ENCODE measurements around the gene PDIA6.
"Not testable (repeated sequence)": the region's sequence is repeated elsewhere in the genome, so short reads cannot be mapped to it uniquely, and the experiment has no call there.

Gene PDIA6

DNA sequence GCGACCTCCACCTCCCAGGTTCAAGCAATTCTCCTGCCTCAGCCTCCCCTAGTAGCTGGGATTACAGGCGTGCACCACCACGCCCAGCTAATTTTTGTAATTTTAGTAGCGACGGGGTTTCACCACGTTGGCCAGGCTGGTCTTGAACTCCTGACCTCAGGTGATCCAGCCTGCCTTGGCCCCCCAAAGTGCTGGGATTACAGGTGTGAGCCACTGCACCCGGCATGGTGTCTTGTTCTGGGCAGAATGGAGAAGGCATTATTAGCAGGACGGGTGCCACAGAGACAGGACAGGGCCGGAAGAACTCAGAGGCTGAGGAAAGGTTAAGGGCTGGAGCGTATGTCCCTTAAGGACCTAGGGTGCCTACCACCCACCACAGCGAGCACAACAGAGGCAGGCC lies 31.8 kb downstream of the PDIA6 start:
- not testable (repeated sequence) for DNase-seq (ENCODE audit: low read depth in 2 of 2)

DNA sequence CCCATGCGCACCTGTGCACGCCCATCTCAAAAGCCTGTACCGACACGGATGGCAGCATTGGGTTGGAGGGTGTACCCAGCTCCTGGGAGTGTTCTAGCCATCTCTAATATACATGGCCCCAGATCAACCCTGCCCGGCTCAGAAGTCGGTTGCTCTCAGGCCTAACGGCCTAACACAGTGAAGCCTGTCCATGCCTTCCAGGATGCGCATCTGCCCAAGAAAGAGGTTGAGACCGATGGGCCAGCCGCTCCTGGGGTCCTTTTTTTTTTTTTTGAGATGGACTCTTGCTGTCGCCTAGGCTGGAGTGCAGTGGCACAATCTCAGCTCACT lies 32.1 kb downstream of the PDIA6 start:
- DNase-seq (ENCODE audit: low read depth in 2 of 2) = no peak

DNA sequence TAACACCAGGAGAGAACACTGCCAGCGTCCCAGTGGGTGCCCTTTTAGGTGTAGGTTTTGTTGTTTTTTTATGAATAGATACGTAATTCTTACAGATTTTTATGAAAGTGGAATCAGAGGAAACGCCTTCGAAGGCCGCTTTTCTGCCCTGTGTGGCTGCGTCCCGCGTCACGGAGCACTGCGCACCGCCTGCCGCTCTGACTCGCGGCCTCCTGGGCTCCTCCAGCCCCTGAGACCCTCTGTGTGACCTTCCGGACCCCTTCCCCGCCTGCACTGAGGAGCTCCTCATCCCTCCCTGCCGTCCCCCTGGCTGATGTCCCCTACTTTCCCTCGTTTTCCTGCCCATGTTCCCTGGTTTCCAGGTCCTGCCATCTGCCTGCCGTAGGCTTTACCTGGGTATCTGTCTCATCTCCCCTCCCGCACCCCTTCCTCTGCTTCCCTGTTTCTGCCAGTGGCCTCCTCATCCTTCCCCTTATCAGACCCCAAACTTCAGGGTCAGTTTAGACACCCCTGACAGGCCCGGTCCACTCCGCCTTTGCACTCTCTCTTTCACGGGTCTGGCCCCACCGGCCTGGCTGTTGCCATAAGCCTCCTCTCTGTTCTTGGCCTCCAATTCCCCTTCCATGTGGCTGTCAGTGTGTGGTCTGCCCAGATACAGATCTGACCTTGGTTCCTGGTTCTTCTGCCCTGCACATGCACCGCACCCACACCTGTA lies 32.7 kb downstream of the PDIA6 start:
- DNase-seq (ENCODE audit: low read depth in 2 of 2) = no peak

DNA sequence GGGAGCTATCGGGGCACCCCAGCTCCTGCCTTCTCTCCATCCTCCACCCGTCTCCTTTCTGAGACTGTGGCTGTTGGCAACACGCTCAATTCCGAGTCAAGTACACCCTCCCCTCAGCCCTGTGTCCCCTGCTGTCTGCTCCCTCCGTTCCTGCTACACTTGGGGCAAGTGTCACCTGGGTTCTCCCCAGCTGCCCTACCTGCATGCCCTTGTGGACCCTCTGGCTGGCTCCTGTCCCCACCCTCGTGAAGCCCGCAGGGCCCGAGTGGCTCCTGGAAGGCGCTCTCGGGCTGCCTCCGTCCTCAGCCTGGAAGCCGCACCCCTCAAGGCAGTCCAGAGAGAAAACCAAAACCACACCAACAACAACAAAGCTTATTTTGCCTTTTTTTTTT lies 33.9 kb downstream of the PDIA6 start:
- no peak for DNase-seq (ENCODE audit: low read depth in 2 of 2)

DNA sequence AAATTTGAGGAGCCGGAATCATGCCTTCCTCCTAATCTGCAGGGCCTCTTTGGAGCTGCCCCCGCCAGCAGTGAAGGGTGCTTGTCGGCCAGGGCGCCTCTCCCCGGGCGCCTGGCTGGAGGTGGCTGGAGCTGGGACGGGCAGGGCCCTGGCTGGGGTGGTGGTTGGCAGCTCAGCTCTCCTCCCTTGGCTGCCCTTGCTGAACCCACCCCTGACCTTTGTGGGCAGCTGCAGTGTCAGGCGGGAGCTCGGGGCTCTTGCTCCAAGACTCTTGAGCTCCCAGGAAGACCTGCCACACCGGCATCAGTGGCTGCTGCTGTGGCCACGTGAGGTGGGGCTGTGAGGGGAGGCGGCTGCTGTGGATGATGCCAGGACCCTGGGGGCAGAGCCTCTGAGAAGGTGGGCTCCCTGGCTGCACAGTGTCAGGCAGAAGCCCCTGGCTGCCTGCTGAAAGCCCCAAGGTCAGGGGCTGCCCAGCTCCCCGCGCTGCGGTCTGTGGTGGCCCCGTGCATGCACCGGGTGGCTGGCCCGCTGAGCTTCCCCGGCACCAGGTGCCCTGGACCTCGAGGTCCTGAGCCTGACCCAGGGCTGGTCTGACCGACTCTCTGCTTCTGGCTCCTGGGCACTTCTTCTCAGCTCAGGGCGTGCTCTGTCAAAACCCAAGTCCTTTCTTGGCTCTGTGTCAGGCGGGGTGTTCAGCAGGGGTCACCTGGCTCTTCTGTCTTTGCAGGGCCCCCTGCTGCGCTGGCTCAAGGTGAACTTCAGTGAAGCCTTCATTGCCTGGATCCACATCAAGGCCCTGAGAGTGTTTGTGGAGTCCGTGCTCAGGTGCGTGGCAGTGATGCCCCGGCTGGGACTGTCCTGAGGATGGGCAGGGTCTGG lies 34.5 kb downstream of the PDIA6 start:
- no peak for DNase-seq (ENCODE audit: low read depth in 2 of 2)

DNA sequence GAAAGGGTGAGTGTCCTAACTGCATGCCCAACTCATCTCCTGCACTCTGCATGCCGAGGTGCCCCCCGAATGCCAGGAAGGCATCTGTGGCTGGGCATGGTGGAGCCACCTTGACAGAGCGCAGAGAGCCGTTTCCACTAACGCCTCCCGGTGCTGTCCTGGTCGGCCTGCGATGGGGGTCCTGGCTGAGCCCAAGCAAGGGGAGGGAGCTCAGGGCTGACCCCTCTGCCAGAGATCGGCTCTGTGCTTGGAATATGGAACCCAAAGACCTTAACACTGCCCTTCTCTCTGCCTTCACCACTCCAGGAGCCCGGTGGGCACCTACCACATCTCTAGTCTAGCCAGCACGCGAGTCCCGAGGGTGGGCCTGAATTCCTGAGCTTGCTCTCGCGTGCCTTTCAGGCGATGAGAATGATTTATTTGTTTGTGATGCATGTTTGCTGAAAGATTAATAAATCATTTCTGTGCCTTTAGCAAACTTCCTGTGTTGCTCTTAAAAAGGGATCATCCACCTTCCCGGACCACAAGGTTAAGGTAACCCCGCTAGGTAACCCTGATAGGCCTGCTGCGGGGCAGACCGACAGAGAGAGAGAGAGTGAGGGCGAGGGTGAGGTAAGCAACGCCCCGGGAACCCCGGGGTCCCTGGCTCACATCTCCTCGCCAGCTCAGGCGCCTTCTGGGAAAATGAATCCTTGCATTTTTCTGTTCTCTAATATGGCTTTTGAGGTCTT lies 35.3 kb downstream of the PDIA6 start:
- no peak for DNase-seq (ENCODE audit: low read depth in 2 of 2)

DNA sequence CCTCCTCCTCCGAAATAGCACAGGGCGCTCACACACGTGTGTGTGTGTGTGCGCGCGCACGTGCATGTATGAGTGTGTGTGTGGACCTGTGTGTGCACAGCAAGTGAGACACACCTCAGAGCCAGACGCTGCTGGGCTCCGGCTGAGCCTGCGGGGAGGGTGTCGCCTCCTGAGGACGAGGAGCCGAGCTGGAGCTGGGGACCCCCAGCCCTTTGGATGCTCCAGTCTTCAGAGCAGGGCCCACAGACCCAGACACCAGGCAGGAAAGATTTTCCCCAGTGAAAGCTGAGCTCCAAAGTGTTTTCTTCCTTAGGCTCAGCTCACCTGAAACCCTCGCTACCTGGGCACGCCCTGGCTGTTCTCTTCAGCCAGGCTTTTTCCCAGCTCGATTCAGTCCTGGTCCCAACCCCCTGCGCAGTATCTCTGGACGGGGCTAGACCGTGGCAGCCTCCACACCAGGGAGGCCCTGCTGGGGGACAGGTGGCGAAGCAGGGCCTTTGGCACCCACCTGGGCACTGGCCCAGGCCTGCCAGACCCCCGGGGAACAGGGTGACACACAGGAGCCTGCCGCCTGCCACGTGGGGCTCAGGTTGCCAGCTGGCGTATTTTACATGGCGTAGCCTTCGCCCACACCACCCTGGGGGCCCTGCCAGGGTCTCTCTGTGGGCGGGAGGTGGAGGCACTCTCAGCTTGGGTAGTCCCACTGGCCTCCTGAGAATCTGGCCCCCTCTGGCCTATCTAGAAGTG lies 36.2 kb downstream of the PDIA6 start:
- DNase-seq (ENCODE audit: low read depth in 2 of 2) = no peak

DNA sequence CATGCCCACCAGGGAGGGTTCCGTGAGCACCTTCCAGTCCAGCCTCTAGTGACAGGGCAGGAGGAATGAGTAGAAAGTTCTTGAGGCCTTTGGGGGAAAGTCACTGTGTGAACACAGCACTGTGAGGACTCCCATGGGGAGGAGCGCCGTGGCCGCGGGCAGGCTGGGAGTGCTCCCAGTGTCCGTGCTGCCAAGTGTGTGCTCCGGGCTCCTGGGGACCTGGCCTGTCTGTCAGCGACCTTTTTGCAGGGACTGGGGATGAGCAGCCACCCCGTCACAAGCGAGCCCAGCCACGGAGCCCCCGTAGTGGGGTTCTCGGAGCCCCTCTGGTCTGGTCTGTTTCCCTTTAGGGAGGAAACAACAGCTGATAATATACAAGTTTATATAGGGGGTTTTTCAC lies 36.8 kb downstream of the PDIA6 start:
- no peak for DNase-seq (ENCODE audit: low read depth in 2 of 2)

DNA sequence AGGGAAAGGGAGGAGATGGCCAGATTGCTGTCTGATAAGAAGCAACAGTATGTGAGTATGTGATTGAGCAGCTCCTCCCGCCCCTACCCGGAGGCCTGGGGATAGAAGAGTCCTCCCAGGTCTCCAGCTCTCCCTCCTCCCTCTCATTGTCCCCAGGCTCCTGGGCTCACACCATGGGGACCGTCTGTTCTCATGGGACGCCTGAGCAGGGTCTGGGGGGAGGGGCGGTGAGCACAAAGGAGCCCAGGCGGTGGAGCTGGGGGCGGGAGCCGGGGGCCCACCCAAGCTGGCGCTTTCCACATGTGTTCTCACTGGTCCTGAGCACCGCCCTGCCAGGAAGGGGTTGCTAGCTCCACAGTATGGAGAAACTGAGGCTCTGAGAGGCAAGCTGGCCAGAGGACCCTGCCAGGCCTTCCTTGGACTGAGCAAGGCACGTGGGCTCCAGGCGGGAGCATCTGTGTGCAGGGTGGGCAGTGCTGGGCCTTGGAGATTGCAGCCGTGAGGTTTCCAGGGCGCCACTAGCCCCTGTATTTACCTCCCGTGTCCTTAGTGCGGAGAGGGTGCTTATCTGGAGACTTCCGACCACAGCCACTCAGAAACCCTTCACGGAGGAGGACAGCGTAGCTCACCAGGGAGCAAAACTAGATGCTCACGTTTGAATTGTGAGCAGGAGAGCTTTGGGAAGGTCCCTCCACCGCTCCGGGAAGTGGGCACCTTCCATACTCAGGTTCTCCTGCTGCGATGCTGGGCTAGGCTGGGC lies 37.4 kb downstream of the PDIA6 start:
- DNase-seq (ENCODE audit: low read depth in 2 of 2) = no peak

DNA sequence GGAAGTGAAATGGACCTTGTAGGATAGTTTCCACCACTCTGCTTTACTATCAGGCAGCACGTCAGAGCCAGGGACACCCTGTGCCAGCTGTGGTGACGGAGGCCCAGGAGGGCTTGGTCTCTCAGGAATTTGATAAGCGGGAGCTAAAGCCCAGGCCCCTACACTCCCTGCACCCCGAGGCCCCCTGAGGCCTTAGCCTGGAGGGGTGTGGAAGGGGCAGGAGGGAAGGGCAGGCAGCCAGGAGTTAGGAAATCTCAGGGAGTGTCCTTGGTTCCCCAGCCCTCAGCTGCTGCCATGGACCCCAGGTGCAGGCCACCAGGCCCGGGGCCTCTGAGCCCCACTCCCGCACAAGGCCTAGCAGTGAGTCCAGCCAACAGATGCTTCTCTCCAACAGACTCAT lies 38.2 kb downstream of the PDIA6 start:
- no peak for DNase-seq (ENCODE audit: low read depth in 2 of 2)

DNA sequence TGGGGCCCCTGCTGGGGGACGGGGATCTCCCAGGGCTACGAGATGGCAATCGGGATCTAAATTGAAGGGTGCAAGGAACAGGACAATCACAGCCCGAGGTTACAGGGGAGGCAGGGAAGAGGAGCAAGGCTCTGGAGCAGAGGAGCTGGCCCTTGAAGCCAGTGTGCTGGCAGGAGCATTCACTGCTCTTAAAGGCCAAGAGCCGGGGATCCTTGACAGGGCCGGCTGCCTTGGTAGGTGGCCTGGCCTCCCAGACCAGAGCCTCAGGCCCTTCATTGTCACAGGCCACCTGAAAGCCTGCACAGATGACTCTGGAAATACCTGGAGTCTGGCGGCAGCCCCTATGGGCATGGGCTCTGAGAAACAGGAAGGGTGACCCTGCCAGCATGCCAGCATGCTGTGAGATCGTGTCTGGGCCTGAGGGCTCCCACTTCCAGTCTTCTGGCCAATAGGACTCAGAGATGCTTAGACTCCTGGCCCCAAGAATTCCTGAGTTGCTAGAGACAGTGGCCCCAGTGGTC lies 38.7 kb downstream of the PDIA6 start:
- DNase-seq (ENCODE audit: low read depth in 2 of 2) = no peak

DNA sequence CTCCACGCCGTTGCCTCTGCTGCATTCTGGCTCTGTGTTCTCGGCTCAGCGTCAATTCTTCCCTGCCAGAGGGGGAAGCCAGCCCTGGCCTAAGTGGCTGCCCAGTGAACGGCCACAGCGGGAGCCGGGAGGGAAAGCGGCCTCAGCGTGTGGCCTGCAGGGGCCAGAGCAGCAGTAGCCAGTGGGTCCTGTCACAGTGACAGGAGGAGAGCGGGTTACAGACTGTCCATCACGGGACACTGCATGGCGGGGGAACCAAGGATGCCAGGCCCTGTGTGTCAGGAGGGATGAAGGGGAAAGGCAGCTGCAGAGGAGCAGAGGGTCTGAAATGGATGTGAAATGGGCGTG lies 39.7 kb downstream of the PDIA6 start:
- DNase-seq (ENCODE audit: low read depth in 2 of 2) = no peak

DNA sequence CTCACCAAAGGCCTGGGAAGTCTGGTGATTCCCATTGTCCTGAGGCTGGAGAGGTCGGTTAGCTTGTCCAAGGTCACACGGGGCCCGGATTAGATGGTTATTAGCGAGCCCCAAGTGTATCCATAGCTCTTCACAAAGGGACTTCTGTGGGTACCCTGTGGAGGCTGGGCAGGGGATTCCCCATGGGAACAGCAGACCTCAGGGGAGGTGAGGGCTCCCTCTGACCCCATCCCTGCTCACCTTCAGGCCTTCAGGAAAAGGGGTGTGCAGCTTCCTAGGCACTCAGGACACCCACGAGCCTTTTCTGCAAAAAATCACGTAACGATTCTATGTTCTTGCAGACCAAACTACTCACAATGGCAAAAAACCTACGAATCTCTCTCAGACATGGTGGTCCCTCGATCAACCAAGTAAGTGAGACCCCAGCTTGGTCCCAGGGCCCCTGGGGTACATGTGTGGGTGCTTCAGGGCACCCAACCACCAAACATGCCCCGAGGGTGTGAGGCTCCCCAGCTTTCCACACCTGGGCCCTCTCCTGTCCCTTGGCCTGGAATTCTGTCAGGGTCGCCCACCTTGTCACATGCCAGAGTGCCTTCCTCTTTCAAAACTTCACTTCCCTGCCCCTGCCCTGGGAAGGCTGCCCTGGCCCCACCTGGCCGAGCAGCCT lies 40.3 kb downstream of the PDIA6 start:
- no peak for DNase-seq (ENCODE audit: low read depth in 2 of 2)

DNA sequence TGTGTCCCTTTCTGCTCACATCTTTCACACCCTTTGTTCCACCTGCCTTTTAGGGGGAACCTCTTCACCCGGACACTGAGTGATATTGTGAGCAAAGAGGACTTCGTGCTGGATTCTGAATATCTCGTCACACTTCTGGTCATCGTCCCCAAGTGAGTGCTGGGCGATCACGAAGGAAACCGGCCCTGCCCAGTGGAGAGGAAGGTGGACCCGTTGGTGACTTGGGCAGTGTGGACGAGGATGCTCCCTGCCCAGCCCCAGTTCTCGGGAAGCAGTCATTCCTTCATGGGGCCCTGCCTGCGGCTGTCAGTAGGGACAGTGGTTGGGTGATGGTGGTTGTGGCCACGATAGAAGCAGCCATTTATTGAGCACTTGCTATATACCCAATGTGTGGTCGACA lies 40.8 kb downstream of the PDIA6 start:
- no peak for DNase-seq (ENCODE audit: low read depth in 2 of 2)

DNA sequence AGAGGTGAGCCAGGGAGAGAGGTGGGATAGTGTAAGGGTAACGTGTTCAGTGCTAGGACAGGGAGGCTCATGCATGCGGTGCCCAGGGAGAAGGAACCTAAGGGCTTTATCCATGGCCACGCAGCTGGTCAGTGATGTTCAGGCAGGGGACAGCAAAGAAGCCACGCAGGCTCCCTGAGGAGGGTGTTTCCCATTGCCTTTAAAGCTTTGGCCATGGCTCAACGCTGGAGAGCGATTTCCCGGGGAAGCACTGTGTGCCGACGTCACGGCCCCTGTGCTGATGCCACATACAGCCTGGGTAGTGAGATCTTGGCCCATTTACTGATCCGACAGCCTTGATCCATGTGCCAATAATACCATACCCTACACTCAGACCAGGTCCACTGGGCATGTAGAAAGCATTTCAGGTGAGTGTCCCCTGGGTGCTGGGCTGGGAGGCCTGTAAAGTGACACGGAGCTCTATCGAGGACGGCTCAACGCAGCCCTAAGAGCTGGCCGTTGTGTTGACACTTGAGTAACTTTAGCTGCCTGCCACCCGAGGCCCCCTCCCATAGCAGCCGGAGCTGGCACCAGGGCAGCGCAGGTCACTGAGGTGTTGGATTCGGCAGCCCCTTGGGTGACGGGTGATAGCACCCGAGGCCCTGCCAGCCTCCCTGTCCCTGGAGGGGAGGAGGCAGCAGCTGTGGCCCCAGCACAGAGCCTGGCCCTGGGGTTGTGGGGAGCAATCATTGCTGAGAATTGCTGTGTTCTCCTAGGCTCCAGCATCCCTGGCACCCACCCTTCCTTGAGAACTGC lies 41.4 kb downstream of the PDIA6 start:
- no peak for DNase-seq (ENCODE audit: low read depth in 2 of 2)

DNA sequence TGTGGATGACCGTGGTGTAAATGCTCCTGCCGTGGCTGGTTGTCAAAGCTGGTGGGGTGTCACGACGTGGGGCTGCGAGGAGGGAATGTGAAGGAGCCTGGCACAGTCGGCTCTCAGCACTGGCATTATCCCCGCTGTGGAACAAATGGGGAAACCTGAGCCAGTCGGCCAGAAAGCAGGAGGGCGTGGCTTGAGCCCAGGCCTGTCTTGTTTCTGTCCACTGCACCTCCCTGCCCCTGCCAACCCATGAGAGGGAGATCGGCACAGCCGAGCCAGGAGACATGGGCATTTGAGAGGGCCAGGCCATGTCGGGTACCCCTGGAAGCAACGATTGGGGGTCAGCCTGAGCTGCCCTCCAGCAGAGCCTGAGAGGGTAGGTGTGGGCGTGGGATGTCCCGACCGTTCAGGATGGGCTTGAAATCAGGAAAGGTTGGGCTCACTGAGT lies 44.5 kb downstream of the PDIA6 start:
- DNase-seq (ENCODE audit: low read depth in 2 of 2) = no peak

DNA sequence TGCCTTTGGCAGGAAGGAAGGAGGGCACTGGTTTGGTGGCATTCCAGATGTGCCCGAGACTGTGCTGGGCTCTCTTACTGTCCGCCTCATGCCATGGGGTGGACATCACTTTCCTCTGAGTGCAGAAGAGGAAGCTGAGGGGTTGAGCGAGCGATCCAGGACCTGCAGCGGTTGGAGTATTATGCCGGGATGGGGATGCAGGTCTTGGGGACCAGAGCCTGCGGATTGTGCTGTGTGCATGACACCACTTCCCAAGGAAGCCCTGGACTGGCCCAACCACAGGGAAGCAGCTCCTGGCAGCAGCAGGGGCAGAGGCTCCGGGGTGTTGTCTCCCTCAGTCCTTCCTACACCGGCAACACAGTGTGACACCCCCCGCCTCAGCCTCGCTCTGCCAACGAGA lies 46.7 kb downstream of the PDIA6 start:
- no peak for DNase-seq (ENCODE audit: low read depth in 2 of 2)

DNA sequence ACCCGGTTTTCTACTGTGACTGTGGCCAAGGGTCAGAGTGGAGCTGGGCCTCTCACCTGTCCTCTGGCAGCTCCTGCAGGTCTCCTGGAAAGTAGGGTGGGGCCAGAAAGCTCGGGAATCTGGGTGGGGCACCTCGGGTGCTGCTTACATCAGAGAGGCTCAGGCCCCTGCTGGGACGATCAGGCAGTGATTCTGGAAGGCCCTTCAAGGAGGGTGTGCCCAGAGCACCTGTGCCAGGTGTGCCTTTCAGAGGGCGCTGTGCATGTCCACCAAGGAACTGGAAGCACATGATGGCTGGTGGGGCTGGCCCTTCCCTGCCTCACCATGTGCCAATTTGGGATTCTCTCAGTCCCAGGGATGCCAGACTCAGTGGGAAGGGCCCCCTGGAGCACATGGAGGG lies 47.1 kb downstream of the PDIA6 start:
- no peak for DNase-seq (ENCODE audit: low read depth in 2 of 2)

DNA sequence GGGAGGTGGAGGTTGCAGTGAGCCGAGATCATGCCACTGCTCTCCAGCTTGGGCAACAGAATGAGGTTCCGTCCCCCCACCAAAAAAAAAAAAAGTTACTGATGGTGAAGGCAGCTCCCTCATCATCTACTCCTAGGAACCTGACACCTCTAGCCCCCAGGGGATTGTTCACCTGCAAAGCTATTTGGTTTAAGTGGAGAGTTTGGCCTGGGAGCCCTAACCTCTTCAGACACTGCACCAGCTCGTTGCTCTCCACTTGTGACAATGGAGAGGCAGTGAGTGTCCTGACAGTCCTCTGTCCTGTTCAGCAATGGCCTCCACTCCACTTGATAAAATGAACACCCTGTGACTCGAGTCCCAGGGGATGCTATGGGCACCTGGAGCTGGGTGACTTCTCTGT lies 47.7 kb downstream of the PDIA6 start:
- no peak for DNase-seq (ENCODE audit: low read depth in 2 of 2)

Data from stimulated activated CD4-positive, alpha-beta T cell treated with anti-CD3 and anti-CD28 coated beads, Interleukin-4, amount 100 ng/mL, for 48 hours (primary cell).